GM12891 (cell line): ENCODE results near the gene MAP4K4.

Source experiments
- POLR2A ChIP-seq: IDR thresholded peaks from 2 replicates; pipeline ENCODE4 v1.6.1; 2011; ENCODE audit warnings: low read depth, low read length, control low read depth
- POLR2AphosphoS5 ChIP-seq: IDR thresholded peaks from 2 replicates; pipeline ENCODE4 v1.6.1; 2011; ENCODE audit warnings: low read depth, low read length, control low read depth
- POU2F2 ChIP-seq: IDR thresholded peaks from 2 replicates; pipeline ENCODE4 v1.6.1; 2011; ENCODE audit warnings: low read depth, mild to moderate bottlenecking, control low read depth, low read length, moderate library complexity
- SPI1 ChIP-seq: IDR thresholded peaks from 2 replicates; pipeline ENCODE4 v1.6.1; 2011; ENCODE audit warnings: low read depth, low read length, control low read depth
- TAF1 ChIP-seq: IDR thresholded peaks from 2 replicates; pipeline ENCODE4 v1.6.1; 2011; ENCODE audit warnings: low read depth, low read length, control low read depth

GRCh38 chr2:101904916-101905315, 207.4 kb downstream of the MAP4K4 start:
- TF ChIP-seq TAF1 (no peak), POLR2AphosphoS5 (no peak), POLR2A (no peak), SPI1 (no peak), POU2F2 (no peak)
